Ovary (tissue), 9 donors: ENCODE results near the gene MRTFA. TPM values are rescaled to one million over a fixed set of nuclear protein-coding genes. Genes with fewer than 3 reads are reported as not detected.

Experiments used
- DNase-seq, 5 donors: peaks; one replicate each; pipeline ENCODE4 v3.0.0-alpha.2; 2019 to 2020
- H3K27ac ChIP-seq, 2 donors: fragments of 200-600 bp; one replicate each; pipeline versions ENCODE4 v1.5.1 to v1.8.0; 2019 to 2022
- H3K27me3 ChIP-seq: fragments of 200-600 bp; one replicate; pipeline ENCODE4 v1.8.0; 2022
- H3K36me3 ChIP-seq: fragments of 200-600 bp; sonication (generic); one replicate; pipeline ENCODE4 v1.5.1; 2019
- H3K4me1 ChIP-seq: one replicate; pipeline ENCODE4 v1.8.1; 2013; ENCODE audit warnings: mild to moderate bottlenecking, moderate library complexity; ENCODE audit not compliant: insufficient read depth
- H3K4me3 ChIP-seq: fragments of 200-600 bp; sonication (generic); one replicate; pipeline ENCODE4 v1.5.1; 2017
- H3K9me3 ChIP-seq, 2 donors: fragments of 200-600 bp in 1 of 2; sonication (generic) in 1 of 2; one replicate each; pipeline versions ENCODE4 v1.5.1 to v1.8.1; 2013 to 2019; ENCODE audit warnings: mild to moderate bottlenecking in 1 of 2, moderate library complexity in 1 of 2
- EP300 ChIP-seq: sonication (generic); formaldehyde crosslinking; IDR thresholded peaks from one replicate; pipeline ENCODE4 v1.6.1; 2017; ENCODE audit warnings: antibody characterized with exemption
- POLR2A ChIP-seq: fragments of 450-650 bp; IDR thresholded peaks from one replicate; pipeline ENCODE4 v1.6.1; 2017; ENCODE audit warnings: antibody characterized with exemption, mild to moderate bottlenecking, moderate library complexity
- WGBS, 3 donors: extraction: QIAGEN DNeasy Blood & Tissue Kit in 1 of 3; methylation state at CpG; one replicate each; pipeline versions ENCODE4 v1.1.5 to v1.1.7; 2013 to 2017; 5-methylcytosine and 5-hydroxymethylcytosine counted together
- intact Hi-C, 4 donors: fragments of 100-400 bp; cut with DNase I; formaldehyde crosslinking; loops; one replicate each; pipeline versions ENCODE4 v1.11.0 to v1.15.1; 2022 to 2023
- polyA plus RNA-seq, 2 donors: library from polyadenylated mRNA; stranded (reverse); fragments of 200-250 nt in 1 of 2; fragments of 350-450 nt in 1 of 2; fragmentation: Illumina TruSeq in 1 of 2; extraction: RNeasy Lipid Tissue Mini Kit (QIAGEN cat#74804) in 1 of 2; gene quantifications; one replicate each; pipeline ENCODE4 v1.2.3, GENCODE V29; 2013 to 2014
- total RNA-seq, 7 donors: library from RNA; depleted of rRNA in 2 of 7; stranded (reverse); fragments of >200 nt in 2 of 7; fragmentation: NEBNext Ultra II Directional in 3 of 7; extraction: Animal tissue kit (Norgen Biotek cat#: 25700) in 3 of 7; gene quantifications; one replicate each; pipeline versions ENCODE4 v1.1.0 to v1.2.4, GENCODE V29; 2016 to 2023
- TF ChIP-seq, protein P1 (sequence below), 3 donors: fragments of 450-650 bp in 2 of 3; fragments of 200-600 bp in 1 of 3; IDR thresholded peaks; one replicate each; pipeline versions ENCODE4 v1.5.1 to v1.8.0; 2016 to 2022; ENCODE audit warnings: antibody characterized with exemption in 3 of 3, mild to moderate bottlenecking in 1 of 3
- donor health status: DM: no; HTN: no; CAD: no; lungs with moderate emphysema.
- donor health status: DM: no; HTN: no; CAD: no.
- donor health status: Bipolar disorder and iron deficiency.
- donor health status: DM: yes; HTN: yes; CAD: no.
- donor health status: DM: no; HTN: no; CAD: no.
- donor health status: DM: yes; HTN: yes; CAD: no.

MRTFA gene
- total and polyA plus RNA-seq, 9 donors: 15.4 to 59.7 (median 54.9) TPM

- Histone ChIP-seq H3K27ac (no peak overlapping the region), H3K9me3 (no peaks in the 10 kb centered on the region), H3K27me3 (no peaks in the 10 kb centered on the region), H3K4me1 (no peaks in the 10 kb centered on the region), H3K36me3 (no peaks in the 10 kb centered on the region), H3K4me3 (no peak overlapping the region)
- DNase-seq: no peak
- WGBS, 3 donors: 93 to 98% (median 95%) methylated on average over 3 of the region's 3 CpGs
- intact Hi-C loops: no loop called here
- TF ChIP-seq, protein P1, sequence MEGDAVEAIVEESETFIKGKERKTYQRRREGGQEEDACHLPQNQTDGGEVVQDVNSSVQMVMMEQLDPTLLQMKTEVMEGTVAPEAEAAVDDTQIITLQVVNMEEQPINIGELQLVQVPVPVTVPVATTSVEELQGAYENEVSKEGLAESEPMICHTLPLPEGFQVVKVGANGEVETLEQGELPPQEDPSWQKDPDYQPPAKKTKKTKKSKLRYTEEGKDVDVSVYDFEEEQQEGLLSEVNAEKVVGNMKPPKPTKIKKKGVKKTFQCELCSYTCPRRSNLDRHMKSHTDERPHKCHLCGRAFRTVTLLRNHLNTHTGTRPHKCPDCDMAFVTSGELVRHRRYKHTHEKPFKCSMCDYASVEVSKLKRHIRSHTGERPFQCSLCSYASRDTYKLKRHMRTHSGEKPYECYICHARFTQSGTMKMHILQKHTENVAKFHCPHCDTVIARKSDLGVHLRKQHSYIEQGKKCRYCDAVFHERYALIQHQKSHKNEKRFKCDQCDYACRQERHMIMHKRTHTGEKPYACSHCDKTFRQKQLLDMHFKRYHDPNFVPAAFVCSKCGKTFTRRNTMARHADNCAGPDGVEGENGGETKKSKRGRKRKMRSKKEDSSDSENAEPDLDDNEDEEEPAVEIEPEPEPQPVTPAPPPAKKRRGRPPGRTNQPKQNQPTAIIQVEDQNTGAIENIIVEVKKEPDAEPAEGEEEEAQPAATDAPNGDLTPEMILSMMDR (IDR thresholded peaks at IDR 0.05): no peak
Observed at GRCh38 chr22:40567106-40567505, 69.4 kb downstream of the MRTFA start.

DNA sequence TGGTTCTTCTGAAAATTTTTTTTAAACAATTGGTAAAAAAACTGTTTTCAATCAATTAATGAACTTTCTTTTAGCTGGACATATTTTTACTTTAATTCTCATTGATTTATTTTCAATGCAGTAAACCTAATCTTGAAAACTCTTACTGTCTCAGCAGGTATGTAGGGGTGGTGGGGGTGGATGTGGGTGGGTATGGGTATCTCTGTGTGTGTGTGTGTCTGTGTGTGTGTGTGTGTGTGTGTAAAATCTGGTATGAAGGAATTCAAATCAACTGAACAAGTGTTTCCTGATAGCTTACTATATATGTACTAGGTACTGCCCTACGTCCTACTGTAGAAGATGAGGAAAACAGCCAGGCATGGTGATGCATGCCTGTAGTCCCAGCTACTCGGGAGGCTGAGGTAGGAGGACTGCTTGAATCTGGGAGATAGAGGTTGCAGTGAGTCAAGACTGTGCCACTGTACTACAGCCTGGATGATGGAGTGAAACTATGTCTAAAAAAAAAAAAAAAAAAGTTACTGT lies 75.5 kb downstream of the MRTFA start:
- no peaks in the 10 kb centered on the region for H3K9me3 ChIP-seq
- H3K4me1 ChIP-seq: peaks cover 1% of the 10 kb centered on the region
- TF ChIP-seq, protein P1 (IDR thresholded peaks at IDR 0.05): no peak
- TF ChIP-seq EP300 (no peak), POLR2A (no peak)
- intact Hi-C loops: no loop called here
- H3K27me3 ChIP-seq: no peaks in the 10 kb centered on the region
- H3K27ac ChIP-seq: no peak overlapping the region
- no peak for DNase-seq
- WGBS, 3 donors: 90 to 92% (median 91%) methylated on average over 2 of the region's 2 CpGs
- H3K4me3 ChIP-seq: no peak overlapping the region
- no peaks in the 10 kb centered on the region for H3K36me3 ChIP-seq

GRCh38 chr22:40560551-40560950 lies 76.0 kb downstream of the MRTFA start:
- Histone ChIP-seq H3K27me3 (no peaks in the 10 kb centered on the region), H3K36me3 (no peaks in the 10 kb centered on the region), H3K9me3 (no peaks in the 10 kb centered on the region), H3K4me3 (no peak overlapping the region), H3K27ac (no peak overlapping the region), H3K4me1 (peaks cover 1% of the 10 kb centered on the region)
- no peak for TF ChIP-seq POLR2A
- TF ChIP-seq, protein P1 (IDR thresholded peaks at IDR 0.05): no peak
- TF ChIP-seq EP300: no peak
- intact Hi-C loops: no loop called here
- DNase-seq: no peak
- WGBS, 3 donors: 68 to 80% (median 72%) methylated on average over 3 of the region's 3 CpGs

DNA sequence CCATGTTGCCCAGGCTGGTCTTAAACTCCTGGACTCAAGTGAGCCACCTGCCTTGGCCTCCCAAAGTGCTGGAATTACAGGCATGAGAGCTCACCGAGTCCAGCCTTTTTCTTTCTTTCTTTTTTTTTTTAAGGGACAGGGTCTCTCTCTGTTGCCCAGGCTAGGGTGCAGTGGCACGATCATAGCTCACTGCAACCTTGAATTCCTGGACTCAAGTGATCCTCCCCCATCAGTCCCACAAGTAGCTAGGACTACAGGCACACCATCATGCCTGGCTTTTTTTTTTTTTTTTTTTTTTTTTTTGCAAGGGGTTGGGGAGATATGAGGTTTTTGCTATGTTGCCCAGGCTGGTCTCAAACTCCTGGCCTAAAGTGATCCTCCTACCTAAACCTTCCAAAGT lies 78.5 kb downstream of the MRTFA start:
- no peak overlapping the region for H3K4me3 ChIP-seq
- H3K27me3 ChIP-seq: no peaks in the 10 kb centered on the region
- no peaks in the 10 kb centered on the region for H3K36me3 ChIP-seq
- no peak for DNase-seq
- H3K27ac ChIP-seq: no peak overlapping the region
- peaks cover 1% of the 10 kb centered on the region for H3K4me1 ChIP-seq
- TF ChIP-seq EP300 (no peak), POLR2A (no peak)
- TF ChIP-seq, protein P1 (IDR thresholded peaks at IDR 0.05): no peak
- 80 to 86% (median 85%) methylated on average over 2 of the region's 2 CpGs for WGBS, 3 donors
- intact Hi-C loops: no loop called here
- H3K9me3 ChIP-seq: no peaks in the 10 kb centered on the region
